K562 (cell line): ENCODE data around the gene DAPK3. TPM values are rescaled to one million over a fixed set of nuclear protein-coding genes. Genes with fewer than 3 reads are reported as not detected.

ENCODE experiments used
- ATAC-seq: fragments of 200-7000 bp; cut with Tn5 transposase; 3 replicates; pipeline ENCODE4 v1.9.1; 2020; ENCODE audit warnings: moderate library complexity
- BruUV-seq: library from RNA; stranded (reverse); fragments of 400-500 nt; replicated peaks from 2 replicates; lab custom pipeline; 2021; lab: Mats Ljungman, UMichigan
- CTCF ChIA-PET: fragments of 300-600 bp; formaldehyde crosslinking; extraction: SDS; loops from one replicate; lab custom pipeline; 2021; ENCODE audit warnings: low intra/inter-chr PET ratio; lab: Yijun Ruan, JAX
- POLR2A ChIA-PET: fragments of 300-600, 350-650 bp; sonication (Branson Sonifier 250); formaldehyde crosslinking; extraction: SDS; loops from one replicate; lab custom pipeline; 2021; ENCODE audit warnings: antibody characterized with exemption, inconsistent platforms; lab: Yijun Ruan, JAX
- DNase-seq, 4 experiments: peaks; one replicate each; pipeline versions ENCODE4 v3.0.0 to v3.0.0-alpha.2; 2011 to 2018; ENCODE audit warnings: low spot score in 3 of 4, mixed read lengths in 3 of 4; ENCODE audit errors: extremely low read depth in 1 of 4
- FAIRE-seq: peaks from 2 replicates; lab custom pipeline; 2011; peaks lifted over from hg19 to GRCh38; lab: Jason Lieb, UNC
- H2AFZ ChIP-seq: 2 replicates; pipeline ENCODE4 v1.6.0; 2011; ENCODE audit warnings: low read depth, low read length, control low read depth, inconsistent platforms
- H3K27ac ChIP-seq: fragments of 200-600 bp; 3 replicates; pipeline ENCODE4 v1.8.0; 2011; ENCODE audit warnings: low read depth, mild to moderate bottlenecking, control low read depth, inconsistent platforms, low read length, moderate library complexity, mixed read lengths; ENCODE audit errors: extremely low read depth
- H3K27me3 ChIP-seq, 2 experiments: fragments of 300-600 bp in 1 of 2; 2 replicates in 1 of 2; 3 replicates in 1 of 2; pipeline versions ENCODE4 v1.6.0 to v1.8.0; 2011; ENCODE audit warnings: inconsistent platforms in 2 of 2, low read length in 2 of 2, mild to moderate bottlenecking in 1 of 2, mixed read lengths in 1 of 2, moderate library complexity in 1 of 2; ENCODE audit not compliant: control insufficient read depth in 2 of 2, insufficient read depth in 2 of 2
- H3K36me3 ChIP-seq: fragments of 300-600 bp; 3 replicates; pipeline ENCODE4 v1.8.0; 2011; ENCODE audit warnings: mild to moderate bottlenecking, low read length, inconsistent platforms; ENCODE audit not compliant: control insufficient read depth, insufficient read depth
- H3K4me1 ChIP-seq, 2 experiments: fragments of 200-600 bp in 1 of 2; replicated peaks in 1 of 2; 2 replicates in 1 of 2; 3 replicates in 1 of 2; pipeline versions ENCODE4 v1.5.1 to v1.8.0; 2011; ENCODE audit warnings: inconsistent platforms in 2 of 2, low read length in 2 of 2, mild to moderate bottlenecking in 1 of 2, mixed read lengths in 1 of 2, moderate library complexity in 1 of 2; ENCODE audit not compliant: control insufficient read depth in 2 of 2, insufficient read depth in 2 of 2
- H3K4me2 ChIP-seq: 2 replicates; pipeline ENCODE4 v1.6.1; 2011; ENCODE audit warnings: low read length, control low read depth, inconsistent platforms, mixed read lengths; ENCODE audit not compliant: insufficient read depth
- H3K4me3 ChIP-seq: fragments of 200-600 bp; sonication (generic), shearing (Covaris generic); 2 replicates; pipeline ENCODE4 v1.5.1; 2016; ENCODE audit warnings: control low read depth, inconsistent platforms
- H3K79me2 ChIP-seq: fragments of 200-600 bp; 3 replicates; pipeline ENCODE4 v1.8.0; 2011; ENCODE audit warnings: low read length, inconsistent platforms; ENCODE audit not compliant: control insufficient read depth, insufficient read depth
- H3K9ac ChIP-seq, 2 experiments: 2 replicates each; pipeline versions ENCODE4 v1.6.0 to v1.6.1; 2011; ENCODE audit warnings: low read depth in 2 of 2, low read length in 2 of 2, control low read depth in 1 of 2, inconsistent platforms in 1 of 2, mild to moderate bottlenecking in 1 of 2, mixed read lengths in 1 of 2; ENCODE audit not compliant: insufficient read depth in 1 of 2
- H3K9me1 ChIP-seq: one replicate; pipeline ENCODE4 v1.6.0; 2011; ENCODE audit warnings: inconsistent platforms, mild to moderate bottlenecking, low read length, moderate library complexity; ENCODE audit not compliant: control insufficient read depth, insufficient read depth
- H3K9me3 ChIP-seq: replicated peaks from 2 replicates; pipeline ENCODE4 v1.5.1; 2011; ENCODE audit warnings: low read depth, low read length, inconsistent platforms; ENCODE audit not compliant: control insufficient read depth, insufficient read depth
- H4K20me1 ChIP-seq: replicated peaks from 2 replicates; pipeline ENCODE4 v1.6.1; 2011; ENCODE audit warnings: low read length, inconsistent platforms, mixed read lengths; ENCODE audit not compliant: control insufficient read depth, insufficient read depth
- CCAR2 ChIP-seq: fragments of 200-400 bp; formaldehyde crosslinking; IDR thresholded peaks from 2 replicates; pipeline ENCODE4 v1.6.1; 2017; ENCODE audit warnings: mild to moderate bottlenecking, low read depth, low read length
- FOXM1 ChIP-seq, 2 experiments: fragments of 450-650 bp in 1 of 2; sonication (generic) in 1 of 2; formaldehyde crosslinking in 1 of 2; IDR thresholded peaks; 2 replicates each; pipeline versions ENCODE4 v1.6.1 to v1.9.0; 2017 to 2022; ENCODE audit warnings: low read depth in 2 of 2, mild to moderate bottlenecking in 2 of 2, missing genetic modification reagents in 1 of 2, moderate library complexity in 1 of 2
- HNRNPLL ChIP-seq: fragments of 200-400 bp; formaldehyde crosslinking; IDR thresholded peaks from 2 replicates; pipeline ENCODE4 v1.6.1; 2017; ENCODE audit warnings: low read length, low read depth, mild to moderate bottlenecking; ENCODE audit not compliant: poor library complexity, severe bottlenecking
- LEF1 ChIP-seq: fragments of 450-650 bp; IDR thresholded peaks from 2 replicates; pipeline ENCODE4 v1.6.1; 2016; ENCODE audit warnings: mild to moderate bottlenecking
- SREBF1 ChIP-seq: fragments of 150-350 bp; IDR thresholded peaks from 2 replicates; pipeline ENCODE4 v1.6.1; 2014; ENCODE audit warnings: antibody characterized with exemption, low read depth, low read length, borderline replicate concordance
- WGBS: fragments of 100-300 bp; shearing (Covaris generic); methylation state at CpG from one replicate; pipeline ENCODE4 v1.1.6; 2016; ENCODE audit warnings: low coverage, mixed read lengths; ENCODE audit not compliant: insufficient coverage; ENCODE audit errors: missing lambda C conversion rate; 5-methylcytosine and 5-hydroxymethylcytosine counted together
- in situ Hi-C: fragments of 300-500 bp; cut with MboI; formaldehyde crosslinking; loops from 4 replicates; pipeline ENCODE4 v1.15.0; 2018; ENCODE audit warnings: inconsistent platforms, mixed read lengths
- intact Hi-C: fragments of 100-400 bp; cut with micrococcal nuclease; formaldehyde crosslinking; loops from 2 replicates; pipeline ENCODE4 v1.14.2; 2022
- polyA plus RNA-seq, 8 experiments: library from polyadenylated mRNA; depleted of rRNA in 4 of 8; stranded (reverse) in 5 of 8; unstranded in 3 of 8; fragments of >200 nt; fragmentation: Nextera tagmentation in 2 of 8; fragmentation: Illumina TruSeq in 1 of 8; extraction: Ambion mirVana in 2 of 8; extraction: Trizol in 1 of 8; gene quantifications; 2 replicates each; pipeline versions ENCODE4 v1.2.1 to v1.2.3, GENCODE V29; 2011 to 2014; ENCODE audit warnings: inconsistent platforms in 1 of 8, missing spikeins in 1 of 8
- total RNA-seq, 7 experiments: library from RNA; depleted of rRNA in 6 of 7; stranded (reverse); fragments of >200 nt in 6 of 7; fragmentation: Illumina TruSeq in 2 of 7; extraction: Trizol in 2 of 7; gene quantifications; 2 replicates each; pipeline versions ENCODE4 v1.2.1 to v1.2.3, GENCODE V29; 2011 to 2021; ENCODE audit warnings: low replicate concordance in 1 of 7
- TF ChIP-seq, protein P1 (sequence below): fragments of 450-650 bp; IDR thresholded peaks from 2 replicates; pipeline ENCODE4 v1.6.1; 2017; ENCODE audit warnings: mild to moderate bottlenecking, moderate library complexity
- TF ChIP-seq, protein P2 (sequence below): sonication (generic); formaldehyde crosslinking; IDR thresholded peaks from 2 replicates; pipeline ENCODE4 v1.8.0; 2022; ENCODE audit warnings: missing genetic modification reagents, mild to moderate bottlenecking, moderate library complexity, borderline replicate concordance

DAPK3 gene
- total and polyA plus RNA-seq, 9 of the 15 experiments (the other 6 are each of a cell fraction or from before 2014, with no cell fraction given): 0.14 to 63.4 (median 25.0) TPM

DNA sequence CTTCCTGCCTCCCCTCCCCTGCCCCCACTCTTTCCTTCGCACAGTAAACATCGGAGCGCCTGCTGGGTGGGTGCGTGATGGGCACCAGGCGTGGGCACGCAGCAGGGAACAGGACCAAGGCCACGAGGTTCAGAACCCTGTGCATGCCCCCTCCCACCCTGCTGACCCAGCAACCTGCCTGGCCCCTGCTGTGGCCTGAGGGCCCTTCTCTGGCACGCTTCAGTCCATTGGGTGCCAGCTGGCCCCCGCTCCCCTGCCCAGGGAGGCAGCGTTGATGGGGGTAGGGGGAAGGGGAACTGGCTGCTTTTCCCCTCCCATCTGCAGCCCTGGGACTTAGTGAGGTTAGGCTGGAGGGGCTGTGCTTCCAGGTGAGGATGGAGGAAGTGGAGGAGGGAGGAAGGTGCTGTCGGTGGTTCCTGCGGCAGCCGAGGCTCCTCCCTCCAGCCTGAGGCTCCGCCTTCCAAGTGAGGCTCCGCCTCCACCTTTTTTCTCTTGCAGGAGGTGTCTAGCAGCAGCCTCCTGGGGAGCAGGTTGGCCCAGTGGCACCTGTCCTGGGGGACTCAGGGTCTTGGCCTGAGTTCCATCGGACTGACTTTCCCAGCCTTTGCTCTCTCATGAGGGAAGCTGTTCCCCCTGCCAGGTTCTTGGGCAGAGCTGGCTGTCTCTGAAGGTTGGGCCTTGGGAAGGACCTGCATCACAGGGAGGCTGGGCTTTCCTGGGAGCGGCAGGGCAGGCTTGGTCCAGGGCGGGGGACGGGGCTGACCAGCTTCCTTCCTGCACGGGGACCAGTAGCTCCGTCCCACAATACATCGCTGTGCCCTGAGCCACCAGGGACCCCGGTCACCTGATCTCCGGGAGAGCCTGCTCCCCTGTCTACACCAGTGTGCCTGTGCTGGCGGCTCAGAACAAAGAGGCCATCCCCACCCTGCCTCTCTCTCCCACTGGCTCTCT, 43.9 kb upstream of the DAPK3 start:
- no peaks in the 10 kb centered on the region for H3K27me3 ChIP-seq
- H3K36me3 ChIP-seq: peaks cover 69% of the 10 kb centered on the region; the same call in 1 of the 3 replicates
- TF ChIP-seq, protein P1, sequence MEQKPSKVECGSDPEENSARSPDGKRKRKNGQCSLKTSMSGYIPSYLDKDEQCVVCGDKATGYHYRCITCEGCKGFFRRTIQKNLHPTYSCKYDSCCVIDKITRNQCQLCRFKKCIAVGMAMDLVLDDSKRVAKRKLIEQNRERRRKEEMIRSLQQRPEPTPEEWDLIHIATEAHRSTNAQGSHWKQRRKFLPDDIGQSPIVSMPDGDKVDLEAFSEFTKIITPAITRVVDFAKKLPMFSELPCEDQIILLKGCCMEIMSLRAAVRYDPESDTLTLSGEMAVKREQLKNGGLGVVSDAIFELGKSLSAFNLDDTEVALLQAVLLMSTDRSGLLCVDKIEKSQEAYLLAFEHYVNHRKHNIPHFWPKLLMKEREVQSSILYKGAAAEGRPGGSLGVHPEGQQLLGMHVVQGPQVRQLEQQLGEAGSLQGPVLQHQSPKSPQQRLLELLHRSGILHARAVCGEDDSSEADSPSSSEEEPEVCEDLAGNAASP: no peak
- TF ChIP-seq SREBF1 (no peak), HNRNPLL (no peak), CCAR2 (no peak), LEF1 (no peak), FOXM1 (IDR thresholded peaks at IDR 0.05; ENCODE audit: low read depth) (no peak), FOXM1 (CRISPR knock-in tag; IDR thresholded peaks at IDR 0.05; ENCODE audit: low read depth) (no peak)
- TF ChIP-seq, protein P2, sequence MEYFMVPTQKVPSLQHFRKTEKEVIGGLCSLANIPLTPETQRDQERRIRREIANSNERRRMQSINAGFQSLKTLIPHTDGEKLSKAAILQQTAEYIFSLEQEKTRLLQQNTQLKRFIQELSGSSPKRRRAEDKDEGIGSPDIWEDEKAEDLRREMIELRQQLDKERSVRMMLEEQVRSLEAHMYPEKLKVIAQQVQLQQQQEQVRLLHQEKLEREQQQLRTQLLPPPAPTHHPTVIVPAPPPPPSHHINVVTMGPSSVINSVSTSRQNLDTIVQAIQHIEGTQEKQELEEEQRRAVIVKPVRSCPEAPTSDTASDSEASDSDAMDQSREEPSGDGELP (CRISPR knock-in tag): 0 out of 2 replicates have a peak, but pooled peaks have one; percentile 15
- FAIRE-seq (peak; percentile 67), ATAC-seq (peak; percentile 92), DNase-seq (peak; percentile 36 to 69 (median 55))
- ChIA-PET POLR2A (no interaction called here), CTCF (no interaction called here)
- peaks cover 35% of the 10 kb centered on the region; the same call in 2 of the 3 replicates for H3K79me2 ChIP-seq
- no peak overlapping the region for H3K4me2 ChIP-seq
- WGBS: 79% methylated on average over 18 of the region's 25 CpGs
- no TSS peak for BruUV-seq
- in situ Hi-C loops: no loop called here
- H2AFZ ChIP-seq: no peak overlapping the region
- peak overlapping the region in 1 of 2 experiments; percentile 75; a peak in 2 of 4 replicates for H3K9ac ChIP-seq
- no peaks in the 10 kb centered on the region for H3K9me3 ChIP-seq
- no peak overlapping the region for H3K27ac ChIP-seq
- intact Hi-C loops: no loop called here
- peaks cover 0 to 79% of the 10 kb centered on the region in 2 experiments; a peak in 2 of 5 replicates for H3K4me1 ChIP-seq
- peaks cover 33% of the 10 kb centered on the region; the same call in 1 of the 2 replicates for H4K20me1 ChIP-seq
- H3K4me3 ChIP-seq: no peak overlapping the region
- no peaks in the 10 kb centered on the region for H3K9me1 ChIP-seq
